ENCODE measurements around the gene RASA3. TPM values are rescaled to one million over a fixed set of nuclear protein-coding genes. Genes with fewer than 3 reads are reported as not detected.

RASA3 gene
- total and polyA plus RNA-seq, 2 of the 8 experiments (the other 6 are each of a cell fraction or from before 2014, with no cell fraction given): 7.5 to 21.9 TPM

DNA sequence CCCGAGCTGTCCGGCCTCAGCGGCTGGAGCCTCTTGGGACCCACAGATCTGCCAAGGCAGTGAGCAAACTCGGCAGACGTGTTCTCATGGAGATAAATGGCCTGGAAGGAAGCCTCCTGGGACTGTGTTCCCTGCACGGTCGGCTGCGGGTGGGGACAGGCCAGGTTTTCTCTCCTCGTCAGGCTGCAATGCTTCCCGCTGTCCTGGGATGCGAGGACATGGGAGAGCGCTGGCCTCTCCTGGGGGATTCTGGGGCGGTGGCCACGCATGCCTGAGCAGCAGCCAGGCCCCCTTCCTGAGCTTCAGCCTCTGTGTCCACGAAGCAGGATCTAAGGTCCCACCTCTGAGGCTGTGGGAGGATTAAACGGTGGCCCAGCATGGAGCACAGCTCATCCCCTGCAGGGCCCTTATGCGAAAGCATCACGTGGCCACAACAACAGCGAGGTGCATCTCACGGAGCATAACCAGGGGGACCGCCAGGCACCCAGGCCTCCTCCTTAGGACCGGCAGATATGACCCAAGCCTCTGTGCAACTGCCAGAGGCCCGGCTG, 137.3 kb downstream of the RASA3 start:
- Histone ChIP-seq H3K79me1 (ENCODE audit: low read depth, low read length) (no peaks in the 10 kb centered on the region), H4K5ac (ENCODE audit: insufficient read length, low read depth, low read length) (no peak overlapping the region), H3K27me3 (replicated peaks in 1 of 4; ENCODE audit: control insufficient read depth in 3 of 4, extremely low read depth in 1 of 4, insufficient read depth in 3 of 4, low read length in 3 of 4) (no peaks in the 10 kb centered on the region), H3K9me3 (ENCODE audit: insufficient read depth in 2 of 2, low read depth in 1 of 2, low read length in 1 of 2) (peaks cover 4 to 7% of the 10 kb centered on the region in 2 experiments; a peak in 3 of 4 replicates), H3K23me2 (ENCODE audit: low read depth, low read length) (no peaks in the 10 kb centered on the region), H2BK5ac (ENCODE audit: low read depth, low read length) (no peak overlapping the region), H2BK20ac (ENCODE audit: low read length) (no peak overlapping the region), H4K20me1 (replicated peaks in 1 of 2; ENCODE audit: control insufficient read depth in 1 of 2, insufficient read depth in 2 of 2, low read length in 2 of 2) (peaks cover 4 to 7% of the 10 kb centered on the region in 2 experiments), H2AK5ac (ENCODE audit: low read depth, low read length) (no peak overlapping the region), H3K4ac (replicated peaks; ENCODE audit: insufficient read length, low read depth, low read length) (no peak overlapping the region), H2BK12ac (ENCODE audit: low read depth, low read length) (no peak overlapping the region), H3K9ac (replicated peaks in 1 of 4; ENCODE audit: extremely low read depth in 1 of 4, low read depth in 3 of 4, low read length in 3 of 4) (no peak overlapping the region), H4K91ac (replicated peaks; ENCODE audit: insufficient read length, low read length) (no peak overlapping the region), H3K4me2 (ENCODE audit: insufficient read depth in 1 of 2, low read depth in 2 of 2, low read length in 2 of 2) (no peak overlapping the region), H3K14ac (ENCODE audit: insufficient read length) (no peak overlapping the region), H3K18ac (ENCODE audit: extremely low read depth, low read length) (no peak overlapping the region), H3K4me1 (replicated peaks in 1 of 4; ENCODE audit: control insufficient read depth in 3 of 4, insufficient read depth in 4 of 4, low read length in 3 of 4) (no peaks in the 10 kb centered on the region), H2AFZ (ENCODE audit: low read length) (no peak overlapping the region), H4K8ac (ENCODE audit: extremely low read depth, insufficient read depth, low read length) (no peak overlapping the region), H2BK15ac (ENCODE audit: low read length) (no peak overlapping the region), H3K36me3 (ENCODE audit: control insufficient read depth in 2 of 4, insufficient read depth in 4 of 4, low read length in 3 of 4) (peaks cover 0 to 12% (median 11%) of the 10 kb centered on the region in 4 experiments; a peak in 5 of 8 replicates), H3K27ac (ENCODE audit: low read depth, low read length) (no peak overlapping the region), H2BK120ac (replicated peaks; ENCODE audit: low read depth, low read length) (no peak overlapping the region), H3K4me3 (ENCODE audit: extremely low read depth in 1 of 4, insufficient read depth in 2 of 4, low read depth in 3 of 4, low read length in 4 of 4) (no peak overlapping the region), H3K56ac (replicated peaks; ENCODE audit: insufficient read length, low read depth, low read length) (no peak overlapping the region), H3K79me2 (ENCODE audit: control insufficient read depth in 1 of 2, insufficient read depth in 2 of 2, low read length in 2 of 2) (no peaks in the 10 kb centered on the region), H3K23ac (ENCODE audit: insufficient read length) (no peak overlapping the region)
- DNase-seq (ENCODE audit: low read depth in 1 of 2, low spot score in 2 of 2): no peak
- POLR2A ChIA-PET (ENCODE audit: partially characterized antibody): no interaction called here
- no peak for FAIRE-seq
- CTCF ChIA-PET (ENCODE audit: partially characterized antibody): interaction anchor here (0.9 to 1.6 kb wide), 2 partner anchors 22 to 254 kb away, joined by 3 to 4 read pairs; no protein-coding TSS in a partner anchor
- 89% methylated on average over 23 of the region's 23 CpGs; no CpG with 5 or more reads in 1 of the 2 experiments for WGBS, 2 experiments (ENCODE audit: extremely low coverage in 1 of 2, insufficient coverage in 1 of 2, insufficient read length in 1 of 2, insufficient replicate concordance in 2 of 2, low coverage in 1 of 2, low lambda C conversion rate in 2 of 2, missing lambda C conversion rate in 1 of 2)
- TF ChIP-seq, protein P1, sequence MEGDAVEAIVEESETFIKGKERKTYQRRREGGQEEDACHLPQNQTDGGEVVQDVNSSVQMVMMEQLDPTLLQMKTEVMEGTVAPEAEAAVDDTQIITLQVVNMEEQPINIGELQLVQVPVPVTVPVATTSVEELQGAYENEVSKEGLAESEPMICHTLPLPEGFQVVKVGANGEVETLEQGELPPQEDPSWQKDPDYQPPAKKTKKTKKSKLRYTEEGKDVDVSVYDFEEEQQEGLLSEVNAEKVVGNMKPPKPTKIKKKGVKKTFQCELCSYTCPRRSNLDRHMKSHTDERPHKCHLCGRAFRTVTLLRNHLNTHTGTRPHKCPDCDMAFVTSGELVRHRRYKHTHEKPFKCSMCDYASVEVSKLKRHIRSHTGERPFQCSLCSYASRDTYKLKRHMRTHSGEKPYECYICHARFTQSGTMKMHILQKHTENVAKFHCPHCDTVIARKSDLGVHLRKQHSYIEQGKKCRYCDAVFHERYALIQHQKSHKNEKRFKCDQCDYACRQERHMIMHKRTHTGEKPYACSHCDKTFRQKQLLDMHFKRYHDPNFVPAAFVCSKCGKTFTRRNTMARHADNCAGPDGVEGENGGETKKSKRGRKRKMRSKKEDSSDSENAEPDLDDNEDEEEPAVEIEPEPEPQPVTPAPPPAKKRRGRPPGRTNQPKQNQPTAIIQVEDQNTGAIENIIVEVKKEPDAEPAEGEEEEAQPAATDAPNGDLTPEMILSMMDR (IDR thresholded peaks at IDR 0.05; ENCODE audit: control extremely low read depth in 1 of 3, insufficient read depth in 1 of 3, low read depth in 1 of 3, low read length in 3 of 3): no peak
- TF ChIP-seq RBBP5 (IDR thresholded peaks at IDR 0.05; ENCODE audit: borderline replicate concordance, low read depth, low read length): no peak
- TF ChIP-seq RXRA (IDR thresholded peaks at IDR 0.05; ENCODE audit: insufficient read depth, low read depth, low read length): no peak
- TF ChIP-seq SP1 (IDR thresholded peaks at IDR 0.05; ENCODE audit: low read depth, low read length): no peak
- TF ChIP-seq CBX8 (IDR thresholded peaks at IDR 0.05; ENCODE audit: borderline replicate concordance, low read depth, low read length): no peak
- no peak for TF ChIP-seq CBX5 (IDR thresholded peaks at IDR 0.05; ENCODE audit: low read depth, low read length)
- TF ChIP-seq KDM4A (IDR thresholded peaks at IDR 0.05; ENCODE audit: low read depth, low read length, severe bottlenecking): no peak
- TF ChIP-seq SIRT6 (IDR thresholded peaks at IDR 0.05; ENCODE audit: low read length): no peak
- TF ChIP-seq, protein P2, sequence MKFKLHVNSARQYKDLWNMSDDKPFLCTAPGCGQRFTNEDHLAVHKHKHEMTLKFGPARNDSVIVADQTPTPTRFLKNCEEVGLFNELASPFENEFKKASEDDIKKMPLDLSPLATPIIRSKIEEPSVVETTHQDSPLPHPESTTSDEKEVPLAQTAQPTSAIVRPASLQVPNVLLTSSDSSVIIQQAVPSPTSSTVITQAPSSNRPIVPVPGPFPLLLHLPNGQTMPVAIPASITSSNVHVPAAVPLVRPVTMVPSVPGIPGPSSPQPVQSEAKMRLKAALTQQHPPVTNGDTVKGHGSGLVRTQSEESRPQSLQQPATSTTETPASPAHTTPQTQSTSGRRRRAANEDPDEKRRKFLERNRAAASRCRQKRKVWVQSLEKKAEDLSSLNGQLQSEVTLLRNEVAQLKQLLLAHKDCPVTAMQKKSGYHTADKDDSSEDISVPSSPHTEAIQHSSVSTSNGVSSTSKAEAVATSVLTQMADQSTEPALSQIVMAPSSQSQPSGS (IDR thresholded peaks at IDR 0.05; ENCODE audit: low read length): no peak
